Suprapubic skin (tissue), 4 donors: ENCODE results near the gene IL15RA. TPM values are rescaled to one million over a fixed set of nuclear protein-coding genes. Genes with fewer than 3 reads are reported as not detected.

Experiments used
- DNase-seq, 2 donors: peaks; one replicate each; pipeline ENCODE4 v3.0.0-alpha.2; 2019; ENCODE audit warnings: low spot score in 2 of 2
- H3K27ac ChIP-seq: fragments of 200-600 bp; sonication (generic); one replicate; pipeline ENCODE4 v1.5.1; 2019
- H3K27me3 ChIP-seq: fragments of 200-600 bp; sonication (generic); one replicate; pipeline ENCODE4 v1.5.1; 2019
- H3K36me3 ChIP-seq: fragments of 200-600 bp; sonication (generic); one replicate; pipeline ENCODE4 v1.5.1; 2019
- H3K4me1 ChIP-seq: fragments of 200-600 bp; sonication (generic); one replicate; pipeline ENCODE4 v1.5.1; 2019
- H3K4me3 ChIP-seq: fragments of 200-600 bp; sonication (generic); one replicate; pipeline ENCODE4 v1.5.1; 2019; ENCODE audit warnings: mild to moderate bottlenecking
- H3K9me3 ChIP-seq: fragments of 200-600 bp; sonication (generic); one replicate; pipeline ENCODE4 v1.5.1; 2019
- CTCF ChIP-seq, 2 donors: fragments of 200-600 bp in 1 of 2; fragments of 450-650 bp in 1 of 2; sonication (generic) in 1 of 2; IDR thresholded peaks; one replicate each; pipeline ENCODE4 v1.5.1; 2016 to 2019; ENCODE audit warnings: antibody characterized with exemption in 2 of 2, mild to moderate bottlenecking in 1 of 2, moderate library complexity in 1 of 2
- EP300 ChIP-seq: sonication (generic); formaldehyde crosslinking; IDR thresholded peaks from one replicate; pipeline ENCODE4 v1.6.1; 2017; ENCODE audit warnings: antibody characterized with exemption
- POLR2A ChIP-seq, 2 donors: fragments of 450-650 bp; IDR thresholded peaks; one replicate each; pipeline ENCODE4 v1.6.1; 2017; ENCODE audit warnings: antibody characterized with exemption in 2 of 2, mild to moderate bottlenecking in 2 of 2, moderate library complexity in 2 of 2
- POLR2AphosphoS5 ChIP-seq, 3 donors: sonication (generic); formaldehyde crosslinking; IDR thresholded peaks; one replicate each; pipeline ENCODE4 v1.6.1; 2017; ENCODE audit warnings: antibody characterized with exemption in 3 of 3
- WGBS: methylation state at CpG from one replicate; pipeline ENCODE4 v1.1.5; 2018; 5-methylcytosine and 5-hydroxymethylcytosine counted together
- total RNA-seq, 4 donors: library from RNA; depleted of rRNA; stranded (reverse); fragments of >200 nt; gene quantifications; one replicate each; pipeline ENCODE4 v1.1.0, GENCODE V29; 2016

Gene IL15RA
- total RNA-seq, 4 donors from 2014 or later: 14.1 to 26.5 (median 16.4) TPM

- no peaks in the 10 kb centered on the region for H3K27me3 ChIP-seq
- no peaks in the 10 kb centered on the region for H3K36me3 ChIP-seq
- no peaks in the 10 kb centered on the region for H3K9me3 ChIP-seq
- TF ChIP-seq POLR2AphosphoS5 (IDR thresholded peaks at IDR 0.05) (no peak), CTCF (IDR thresholded peaks at IDR 0.05) (no peak), EP300 (no peak), POLR2A (IDR thresholded peaks at IDR 0.05) (no peak)
- 92% methylated on average over 9 of the region's 9 CpGs for WGBS
- peaks cover 7% of the 10 kb centered on the region for H3K4me1 ChIP-seq
- H3K27ac ChIP-seq: no peak overlapping the region
- H3K4me3 ChIP-seq: no peak overlapping the region
- no peak for DNase-seq
Observed at GRCh38 chr10:5981529-5981928, 4.2 kb upstream of the IL15RA start.

- WGBS: 23% methylated on average over 6 of the region's 6 CpGs
- Histone ChIP-seq H3K36me3 (no peaks in the 10 kb centered on the region), H3K27ac (peak overlapping the region; percentile 95), H3K9me3 (no peaks in the 10 kb centered on the region), H3K4me3 (peak overlapping the region; percentile 97), H3K4me1 (peaks cover 21% of the 10 kb centered on the region), H3K27me3 (no peaks in the 10 kb centered on the region)
- DNase-seq: no peak
- TF ChIP-seq POLR2AphosphoS5 (IDR thresholded peaks at IDR 0.05) (no peak), EP300 (no peak), CTCF (IDR thresholded peaks at IDR 0.05) (no peak), POLR2A (IDR thresholded peaks at IDR 0.05) (no peak)
Observed at GRCh38 chr10:5978230-5978489, 817 bp upstream of the IL15RA start.

GRCh38 chr10:5976512-5977470 lies 552 bp downstream of the IL15RA start:
- TF ChIP-seq POLR2A (IDR thresholded peaks at IDR 0.05): no peak
- TF ChIP-seq EP300: no peak
- TF ChIP-seq POLR2AphosphoS5 (IDR thresholded peaks at IDR 0.05): no peak
- no peak for TF ChIP-seq CTCF (IDR thresholded peaks at IDR 0.05)
- Histone ChIP-seq H3K4me3 (peak overlapping the region; percentile 97), H3K27ac (peak overlapping the region; percentile 95), H3K27me3 (no peaks in the 10 kb centered on the region), H3K9me3 (no peaks in the 10 kb centered on the region), H3K4me1 (peaks cover 33% of the 10 kb centered on the region), H3K36me3 (no peaks in the 10 kb centered on the region)
- DNase-seq: peak in 1 of 2 donors; percentile 75
- 3% methylated on average over 31 of the region's 82 CpGs for WGBS

- Histone ChIP-seq H3K27me3 (no peaks in the 10 kb centered on the region), H3K36me3 (no peaks in the 10 kb centered on the region), H3K4me3 (peak overlapping the region; percentile 97), H3K9me3 (no peaks in the 10 kb centered on the region), H3K4me1 (peaks cover 43% of the 10 kb centered on the region), H3K27ac (peak overlapping the region; percentile 95)
- no peak for TF ChIP-seq EP300
- no peak for TF ChIP-seq POLR2A (IDR thresholded peaks at IDR 0.05)
- 60% methylated on average over 20 of the region's 20 CpGs for WGBS
- DNase-seq: peak in 1 of 2 donors; percentile 78
Observed at GRCh38 chr10:5975641-5976473, 1.5 kb downstream of the IL15RA start.

- no peak overlapping the region for H3K27ac ChIP-seq
- no peak for TF ChIP-seq POLR2AphosphoS5 (IDR thresholded peaks at IDR 0.05)
- no peak for TF ChIP-seq EP300
- TF ChIP-seq CTCF (IDR thresholded peaks at IDR 0.05): no peak
- TF ChIP-seq POLR2A (IDR thresholded peaks at IDR 0.05): no peak
- 93% methylated on average over 4 of the region's 4 CpGs for WGBS
- no peaks in the 10 kb centered on the region for H3K27me3 ChIP-seq
- H3K9me3 ChIP-seq: no peaks in the 10 kb centered on the region
- H3K36me3 ChIP-seq: peaks cover 6% of the 10 kb centered on the region
- DNase-seq: no peak
- H3K4me1 ChIP-seq: peaks cover 41% of the 10 kb centered on the region
- H3K4me3 ChIP-seq: no peak overlapping the region
Observed at GRCh38 chr10:5973069-5973468, 4.3 kb downstream of the IL15RA start.
